ENCODE results near the gene CTNND2. TPM values are rescaled to one million over a fixed set of nuclear protein-coding genes. Genes with fewer than 3 reads are reported as not detected.

The CTNND2 gene
- total and polyA plus RNA-seq, 9 of the 15 experiments (the other 6 are each of a cell fraction or from before 2014, with no cell fraction given), result 0.03 to 0.35 TPM; not detected in 7

- Histone ChIP-seq H3K4me2 (ENCODE audit: insufficient read depth, low read length) (no peak overlapping the region), H2AFZ (ENCODE audit: low read depth, low read length) (no peak overlapping the region), H3K9me3 (replicated peaks; ENCODE audit: control insufficient read depth, insufficient read depth, low read depth, low read length) (no peaks in the 10 kb centered on the region), H3K27me3 (ENCODE audit: control insufficient read depth in 2 of 2, insufficient read depth in 2 of 2, low read length in 2 of 2) (no peaks in the 10 kb centered on the region), H3K4me3 (no peak overlapping the region), H3K36me3 (ENCODE audit: control insufficient read depth, insufficient read depth, low read length) (no peaks in the 10 kb centered on the region), H3K27ac (ENCODE audit: extremely low read depth, low read depth, low read length) (no peak overlapping the region), H3K79me2 (ENCODE audit: control insufficient read depth, insufficient read depth, low read length) (no peaks in the 10 kb centered on the region), H3K4me1 (replicated peaks in 1 of 2; ENCODE audit: control insufficient read depth in 2 of 2, insufficient read depth in 2 of 2, low read length in 2 of 2) (no peaks in the 10 kb centered on the region), H3K9ac (ENCODE audit: insufficient read depth in 1 of 2, low read depth in 2 of 2, low read length in 2 of 2) (no peak overlapping the region), H3K9me1 (ENCODE audit: control insufficient read depth, insufficient read depth, low read length) (no peaks in the 10 kb centered on the region), H4K20me1 (replicated peaks; ENCODE audit: control insufficient read depth, insufficient read depth, low read length) (0 out of 2 replicates have a peak, but pooled peaks cover 4% of the 10 kb centered on the region)
- ATAC-seq (no peak), DNase-seq (ENCODE audit: extremely low read depth in 1 of 4, low spot score in 3 of 4) (no peak), FAIRE-seq (no peak)
- intact Hi-C loops (cut with micrococcal nuclease), result no loop called here
- POLR2A ChIA-PET, result interaction anchor here (0.7 kb wide), 1 partner anchor 92 kb away, joined by 4 read pairs; no protein-coding TSS in a partner anchor
- TF ChIP-seq GTF2F1 (IDR thresholded peaks at IDR 0.05; ENCODE audit: low read depth, low read length), result no peak
- TF ChIP-seq COPS2 (conservative IDR thresholded peaks at IDR 0.05), result no peak
- TF ChIP-seq ZNF707 (CRISPR knock-in tag; conservative IDR thresholded peaks at IDR 0.05), result peak; percentile 63
- in situ Hi-C loops (cut with MboI), result no loop called here
- 1% methylated on average over 6 of the region's 6 CpGs for WGBS (ENCODE audit: insufficient coverage, low coverage, missing lambda C conversion rate)
- CTCF ChIA-PET (ENCODE audit: low intra/inter-chr PET ratio), result no interaction called here
- BruUV-seq (replicated peaks), result no TSS peak
These were observed 723.4 kb downstream of the CTNND2 start for GRCh38 chr5:11180890-11181289.

GRCh38 chr5:11177999-11178711 lies 726.1 kb downstream of the CTNND2 start:
- H3K27me3 ChIP-seq (ENCODE audit: control insufficient read depth in 2 of 2, insufficient read depth in 2 of 2, low read length in 2 of 2), result no peaks in the 10 kb centered on the region
- no peaks in the 10 kb centered on the region for H3K36me3 ChIP-seq (ENCODE audit: control insufficient read depth, insufficient read depth, low read length)
- BruUV-seq (replicated peaks), result no TSS peak
- H3K4me2 ChIP-seq (ENCODE audit: insufficient read depth, low read length), result no peak overlapping the region
- H3K4me3 ChIP-seq, result no peak overlapping the region
- no peaks in the 10 kb centered on the region for H3K4me1 ChIP-seq (replicated peaks in 1 of 2; ENCODE audit: control insufficient read depth in 2 of 2, insufficient read depth in 2 of 2, low read length in 2 of 2)
- DNase-seq (ENCODE audit: extremely low read depth in 1 of 4, low spot score in 3 of 4) (no peak), FAIRE-seq (no peak), ATAC-seq (no peak)
- no peak overlapping the region for H2AFZ ChIP-seq (ENCODE audit: low read depth, low read length)
- intact Hi-C loops (cut with micrococcal nuclease) (loop anchor here (10.0 kb wide), 1 partner anchor 483 kb away; no protein-coding TSS in a partner anchor), in situ Hi-C loops (cut with MboI) (no loop called here)
- TF ChIP-seq MED1 (CRISPR knock-in tag; IDR thresholded peaks at IDR 0.05; ENCODE audit: borderline replicate concordance) (no peak), NEUROD1 (IDR thresholded peaks at IDR 0.05; ENCODE audit: borderline replicate concordance, low read depth, low read length, partially characterized antibody) (no peak), CTCFL (IDR thresholded peaks at IDR 0.05; ENCODE audit: borderline replicate concordance, insufficient read depth, low read depth, low read length, poor library complexity, severe bottlenecking) (no peak), RNF2 (IDR thresholded peaks at IDR 0.05) (no peak), ZNF707 (CRISPR knock-in tag; conservative IDR thresholded peaks at IDR 0.05) (no peak), POLR2A (conservative IDR thresholded peaks at IDR 0.05) (no peak), KLF16 (IDR thresholded peaks at IDR 0.05) (no peak), SLC30A9 (CRISPR knock-in tag; IDR thresholded peaks at IDR 0.05) (no peak), NFRKB (IDR thresholded peaks at IDR 0.05; ENCODE audit: low read depth) (no peak)
- TF ChIP-seq, protein P1, sequence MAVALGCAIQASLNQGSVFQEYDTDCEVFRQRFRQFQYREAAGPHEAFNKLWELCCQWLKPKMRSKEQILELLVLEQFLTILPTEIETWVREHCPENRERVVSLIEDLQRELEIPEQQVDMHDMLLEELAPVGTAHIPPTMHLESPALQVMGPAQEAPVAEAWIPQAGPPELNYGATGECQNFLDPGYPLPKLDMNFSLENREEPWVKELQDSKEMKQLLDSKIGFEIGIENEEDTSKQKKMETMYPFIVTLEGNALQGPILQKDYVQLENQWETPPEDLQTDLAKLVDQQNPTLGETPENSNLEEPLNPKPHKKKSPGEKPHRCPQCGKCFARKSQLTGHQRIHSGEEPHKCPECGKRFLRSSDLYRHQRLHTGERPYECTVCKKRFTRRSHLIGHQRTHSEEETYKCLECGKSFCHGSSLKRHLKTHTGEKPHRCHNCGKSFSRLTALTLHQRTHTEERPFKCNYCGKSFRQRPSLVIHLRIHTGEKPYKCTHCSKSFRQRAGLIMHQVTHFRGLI (CRISPR knock-in tag; IDR thresholded peaks at IDR 0.05), result no peak
- H3K9ac ChIP-seq (ENCODE audit: insufficient read depth in 1 of 2, low read depth in 2 of 2, low read length in 2 of 2), result no peak overlapping the region
- no peaks in the 10 kb centered on the region for H3K9me3 ChIP-seq (replicated peaks; ENCODE audit: control insufficient read depth, insufficient read depth, low read depth, low read length)
- H3K79me2 ChIP-seq (ENCODE audit: control insufficient read depth, insufficient read depth, low read length), result no peaks in the 10 kb centered on the region
- no peak overlapping the region for H3K27ac ChIP-seq (ENCODE audit: extremely low read depth, low read depth, low read length)
- ChIA-PET POLR2A (no interaction called here), CTCF (ENCODE audit: low intra/inter-chr PET ratio) (no interaction called here)
- H3K9me1 ChIP-seq (ENCODE audit: control insufficient read depth, insufficient read depth, low read length), result no peaks in the 10 kb centered on the region
- 0% methylated on average over 2 of the region's 2 CpGs for WGBS (ENCODE audit: insufficient coverage, low coverage, missing lambda C conversion rate)
- 0 out of 2 replicates have a peak, but pooled peaks cover 3% of the 10 kb centered on the region for H4K20me1 ChIP-seq (replicated peaks; ENCODE audit: control insufficient read depth, insufficient read depth, low read length)

Data from K562 (cell line).